ENCODE measurements around the gene SRSF2. TPM values are rescaled to one million over a fixed set of nuclear protein-coding genes. Genes with fewer than 3 reads are reported as not detected.

SRSF2 gene
- total and polyA plus RNA-seq, 9 of the 15 experiments (the other 6 are each of a cell fraction or from before 2014, with no cell fraction given) = 161 to 583 (median 393) TPM

DNA sequence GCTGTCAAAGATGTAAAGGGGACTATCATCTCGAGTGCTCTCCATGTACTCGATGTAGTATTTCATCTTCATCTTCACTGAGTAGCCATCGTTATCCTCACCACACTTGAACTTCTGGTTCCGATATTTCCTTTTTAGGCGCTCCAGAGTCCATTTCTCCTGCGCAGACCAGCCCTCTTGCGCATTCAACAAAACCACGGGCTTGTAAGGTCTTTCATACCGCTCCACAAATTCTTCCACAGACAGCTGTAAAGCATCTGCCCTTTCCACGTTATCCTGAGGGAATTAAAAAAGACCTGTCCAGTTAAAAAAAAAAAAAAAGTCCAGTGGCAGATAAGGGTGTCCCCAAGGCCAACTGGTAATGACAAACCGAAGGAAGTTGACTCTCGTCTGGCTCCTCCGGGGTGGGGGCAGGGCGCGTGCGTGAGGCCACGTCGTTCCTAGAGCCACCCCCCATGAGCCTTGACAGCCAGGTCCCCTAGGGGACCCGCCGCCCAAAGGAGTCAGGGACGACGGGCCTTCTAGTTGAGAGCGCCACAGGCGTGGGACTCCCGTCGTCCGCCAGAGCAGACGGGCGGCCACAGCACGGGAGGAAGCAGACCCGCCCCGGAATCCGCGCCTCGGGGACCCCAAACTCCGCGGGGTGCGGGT is 11.4 kb downstream of the SRSF2 start (continued):
- TF ChIP-seq, protein P1, sequence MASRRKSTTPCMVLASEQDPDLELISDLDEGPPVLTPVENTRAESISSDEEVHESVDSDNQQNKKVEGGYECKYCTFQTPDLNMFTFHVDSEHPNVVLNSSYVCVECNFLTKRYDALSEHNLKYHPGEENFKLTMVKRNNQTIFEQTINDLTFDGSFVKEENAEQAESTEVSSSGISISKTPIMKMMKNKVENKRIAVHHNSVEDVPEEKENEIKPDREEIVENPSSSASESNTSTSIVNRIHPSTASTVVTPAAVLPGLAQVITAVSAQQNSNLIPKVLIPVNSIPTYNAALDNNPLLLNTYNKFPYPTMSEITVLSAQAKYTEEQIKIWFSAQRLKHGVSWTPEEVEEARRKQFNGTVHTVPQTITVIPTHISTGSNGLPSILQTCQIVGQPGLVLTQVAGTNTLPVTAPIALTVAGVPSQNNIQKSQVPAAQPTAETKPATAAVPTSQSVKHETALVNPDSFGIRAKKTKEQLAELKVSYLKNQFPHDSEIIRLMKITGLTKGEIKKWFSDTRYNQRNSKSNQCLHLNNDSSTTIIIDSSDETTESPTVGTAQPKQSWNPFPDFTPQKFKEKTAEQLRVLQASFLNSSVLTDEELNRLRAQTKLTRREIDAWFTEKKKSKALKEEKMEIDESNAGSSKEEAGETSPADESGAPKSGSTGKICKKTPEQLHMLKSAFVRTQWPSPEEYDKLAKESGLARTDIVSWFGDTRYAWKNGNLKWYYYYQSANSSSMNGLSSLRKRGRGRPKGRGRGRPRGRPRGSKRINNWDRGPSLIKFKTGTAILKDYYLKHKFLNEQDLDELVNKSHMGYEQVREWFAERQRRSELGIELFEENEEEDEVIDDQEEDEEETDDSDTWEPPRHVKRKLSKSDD (conservative IDR thresholded peaks at IDR 0.05; ENCODE audit: low read length) = no peak
- TF ChIP-seq, protein P2, sequence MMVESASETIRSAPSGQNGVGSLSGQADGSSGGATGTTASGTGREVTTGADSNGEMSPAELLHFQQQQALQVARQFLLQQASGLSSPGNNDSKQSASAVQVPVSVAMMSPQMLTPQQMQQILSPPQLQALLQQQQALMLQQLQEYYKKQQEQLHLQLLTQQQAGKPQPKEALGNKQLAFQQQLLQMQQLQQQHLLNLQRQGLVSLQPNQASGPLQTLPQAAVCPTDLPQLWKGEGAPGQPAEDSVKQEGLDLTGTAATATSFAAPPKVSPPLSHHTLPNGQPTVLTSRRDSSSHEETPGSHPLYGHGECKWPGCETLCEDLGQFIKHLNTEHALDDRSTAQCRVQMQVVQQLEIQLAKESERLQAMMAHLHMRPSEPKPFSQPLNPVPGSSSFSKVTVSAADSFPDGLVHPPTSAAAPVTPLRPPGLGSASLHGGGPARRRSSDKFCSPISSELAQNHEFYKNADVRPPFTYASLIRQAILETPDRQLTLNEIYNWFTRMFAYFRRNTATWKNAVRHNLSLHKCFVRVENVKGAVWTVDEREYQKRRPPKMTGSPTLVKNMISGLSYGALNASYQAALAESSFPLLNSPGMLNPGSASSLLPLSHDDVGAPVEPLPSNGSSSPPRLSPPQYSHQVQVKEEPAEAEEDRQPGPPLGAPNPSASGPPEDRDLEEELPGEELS (CRISPR knock-in tag; IDR thresholded peaks at IDR 0.05; ENCODE audit: borderline replicate concordance) = no peak
- TF ChIP-seq, protein P3, sequence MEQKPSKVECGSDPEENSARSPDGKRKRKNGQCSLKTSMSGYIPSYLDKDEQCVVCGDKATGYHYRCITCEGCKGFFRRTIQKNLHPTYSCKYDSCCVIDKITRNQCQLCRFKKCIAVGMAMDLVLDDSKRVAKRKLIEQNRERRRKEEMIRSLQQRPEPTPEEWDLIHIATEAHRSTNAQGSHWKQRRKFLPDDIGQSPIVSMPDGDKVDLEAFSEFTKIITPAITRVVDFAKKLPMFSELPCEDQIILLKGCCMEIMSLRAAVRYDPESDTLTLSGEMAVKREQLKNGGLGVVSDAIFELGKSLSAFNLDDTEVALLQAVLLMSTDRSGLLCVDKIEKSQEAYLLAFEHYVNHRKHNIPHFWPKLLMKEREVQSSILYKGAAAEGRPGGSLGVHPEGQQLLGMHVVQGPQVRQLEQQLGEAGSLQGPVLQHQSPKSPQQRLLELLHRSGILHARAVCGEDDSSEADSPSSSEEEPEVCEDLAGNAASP (IDR thresholded peaks at IDR 0.05) = no peak
- TF ChIP-seq MTA3 (IDR thresholded peaks at IDR 0.05; ENCODE audit: borderline replicate concordance) = 0 out of 2 replicates have a peak, but pooled peaks have one; percentile 37
- TF ChIP-seq TGIF2 (CRISPR knock-in tag; IDR thresholded peaks at IDR 0.05) = peak; percentile 61; the same call in 1 of the 2 replicates
- TF ChIP-seq, protein P4, sequence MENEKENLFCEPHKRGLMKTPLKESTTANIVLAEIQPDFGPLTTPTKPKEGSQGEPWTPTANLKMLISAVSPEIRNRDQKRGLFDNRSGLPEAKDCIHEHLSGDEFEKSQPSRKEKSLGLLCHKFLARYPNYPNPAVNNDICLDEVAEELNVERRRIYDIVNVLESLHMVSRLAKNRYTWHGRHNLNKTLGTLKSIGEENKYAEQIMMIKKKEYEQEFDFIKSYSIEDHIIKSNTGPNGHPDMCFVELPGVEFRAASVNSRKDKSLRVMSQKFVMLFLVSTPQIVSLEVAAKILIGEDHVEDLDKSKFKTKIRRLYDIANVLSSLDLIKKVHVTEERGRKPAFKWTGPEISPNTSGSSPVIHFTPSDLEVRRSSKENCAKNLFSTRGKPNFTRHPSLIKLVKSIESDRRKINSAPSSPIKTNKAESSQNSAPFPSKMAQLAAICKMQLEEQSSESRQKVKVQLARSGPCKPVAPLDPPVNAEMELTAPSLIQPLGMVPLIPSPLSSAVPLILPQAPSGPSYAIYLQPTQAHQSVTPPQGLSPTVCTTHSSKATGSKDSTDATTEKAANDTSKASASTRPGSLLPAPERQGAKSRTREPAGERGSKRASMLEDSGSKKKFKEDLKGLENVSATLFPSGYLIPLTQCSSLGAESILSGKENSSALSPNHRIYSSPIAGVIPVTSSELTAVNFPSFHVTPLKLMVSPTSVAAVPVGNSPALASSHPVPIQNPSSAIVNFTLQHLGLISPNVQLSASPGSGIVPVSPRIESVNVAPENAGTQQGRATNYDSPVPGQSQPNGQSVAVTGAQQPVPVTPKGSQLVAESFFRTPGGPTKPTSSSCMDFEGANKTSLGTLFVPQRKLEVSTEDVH (IDR thresholded peaks at IDR 0.05; ENCODE audit: low read depth, partially characterized antibody) = no peak
- no peak for TF ChIP-seq CBX2 (IDR thresholded peaks at IDR 0.05; ENCODE audit: insufficient read depth, low read length, poor library complexity, severe bottlenecking)
- TF ChIP-seq CCNT2 (IDR thresholded peaks at IDR 0.05; ENCODE audit: borderline replicate concordance, extremely low read depth, insufficient read length, low read depth, low read length) = no peak
- TF ChIP-seq, protein P5, sequence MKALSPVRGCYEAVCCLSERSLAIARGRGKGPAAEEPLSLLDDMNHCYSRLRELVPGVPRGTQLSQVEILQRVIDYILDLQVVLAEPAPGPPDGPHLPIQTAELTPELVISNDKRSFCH (CRISPR knock-in tag; IDR thresholded peaks at IDR 0.05) = no peak
- TF ChIP-seq, protein P5 (tag; IDR thresholded peaks at IDR 0.05) = peak; percentile 51; the same call in 1 of the 2 replicates
- no peak for TF ChIP-seq MCM2 (IDR thresholded peaks at IDR 0.05; ENCODE audit: low read depth)
- 0 out of 2 replicates have a peak, but pooled peaks have one; percentile 41 for TF ChIP-seq MYNN (IDR thresholded peaks at IDR 0.05)
- TF ChIP-seq MYNN (CRISPR knock-in tag; IDR thresholded peaks at IDR 0.05) = no peak
- TF ChIP-seq, protein P6, sequence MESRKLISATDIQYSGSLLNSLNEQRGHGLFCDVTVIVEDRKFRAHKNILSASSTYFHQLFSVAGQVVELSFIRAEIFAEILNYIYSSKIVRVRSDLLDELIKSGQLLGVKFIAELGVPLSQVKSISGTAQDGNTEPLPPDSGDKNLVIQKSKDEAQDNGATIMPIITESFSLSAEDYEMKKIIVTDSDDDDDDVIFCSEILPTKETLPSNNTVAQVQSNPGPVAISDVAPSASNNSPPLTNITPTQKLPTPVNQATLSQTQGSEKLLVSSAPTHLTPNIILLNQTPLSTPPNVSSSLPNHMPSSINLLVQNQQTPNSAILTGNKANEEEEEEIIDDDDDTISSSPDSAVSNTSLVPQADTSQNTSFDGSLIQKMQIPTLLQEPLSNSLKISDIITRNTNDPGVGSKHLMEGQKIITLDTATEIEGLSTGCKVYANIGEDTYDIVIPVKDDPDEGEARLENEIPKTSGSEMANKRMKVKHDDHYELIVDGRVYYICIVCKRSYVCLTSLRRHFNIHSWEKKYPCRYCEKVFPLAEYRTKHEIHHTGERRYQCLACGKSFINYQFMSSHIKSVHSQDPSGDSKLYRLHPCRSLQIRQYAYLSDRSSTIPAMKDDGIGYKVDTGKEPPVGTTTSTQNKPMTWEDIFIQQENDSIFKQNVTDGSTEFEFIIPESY (CRISPR knock-in tag; IDR thresholded peaks at IDR 0.05) = no peak
- TF ChIP-seq FOS (IDR thresholded peaks at IDR 0.05; ENCODE audit: extremely low read depth, insufficient read length) = no peak

Measured in K562 (cell line).